ENCODE data around the gene GRM1.

- TF ChIP-seq YY1 (tag by site-specific recombination; IDR thresholded peaks at IDR 0.05) (no peak), ZNF398 (tag by site-specific recombination; IDR thresholded peaks at IDR 0.05) (no peak), CTCF (tag by site-specific recombination; IDR thresholded peaks at IDR 0.05) (no peak), PRDM10 (tag by site-specific recombination; IDR thresholded peaks at IDR 0.05) (no peak), ZBTB17 (tag by site-specific recombination; IDR thresholded peaks at IDR 0.05) (no peak), ZBTB7A (tag by site-specific recombination; IDR thresholded peaks at IDR 0.05; ENCODE audit: low read depth) (no peak), ATF2 (tag by site-specific recombination; IDR thresholded peaks at IDR 0.05; ENCODE audit: low read depth) (no peak)
Measured at GRCh38 chr6:146336191-146336590, 307.3 kb downstream of the GRM1 start.

All from HEK293 (cell line).